Panc1 (cell line): ENCODE measurements around the gene SPX.

Experiments used
- POLR2AphosphoS5 ChIP-seq: IDR thresholded peaks from 2 replicates; pipeline ENCODE4 v1.6.1; 2012; ENCODE audit warnings: mild to moderate bottlenecking, low read depth, low read length, moderate library complexity
- SIN3A ChIP-seq: IDR thresholded peaks from 2 replicates; pipeline ENCODE4 v1.6.1; 2012; ENCODE audit warnings: low read depth, mild to moderate bottlenecking, low read length, moderate library complexity, borderline replicate concordance; ENCODE audit not compliant: insufficient read depth
- TCF7L2 ChIP-seq: IDR thresholded peaks from 2 replicates; pipeline ENCODE4 v1.6.1; 2011; ENCODE audit warnings: mild to moderate bottlenecking, low read depth, low read length, inconsistent platforms
- TF ChIP-seq, protein P1 (sequence below): fragments of 450-650 bp; IDR thresholded peaks from 2 replicates; pipeline ENCODE4 v1.5.1; 2017; ENCODE audit warnings: mild to moderate bottlenecking

DNA sequence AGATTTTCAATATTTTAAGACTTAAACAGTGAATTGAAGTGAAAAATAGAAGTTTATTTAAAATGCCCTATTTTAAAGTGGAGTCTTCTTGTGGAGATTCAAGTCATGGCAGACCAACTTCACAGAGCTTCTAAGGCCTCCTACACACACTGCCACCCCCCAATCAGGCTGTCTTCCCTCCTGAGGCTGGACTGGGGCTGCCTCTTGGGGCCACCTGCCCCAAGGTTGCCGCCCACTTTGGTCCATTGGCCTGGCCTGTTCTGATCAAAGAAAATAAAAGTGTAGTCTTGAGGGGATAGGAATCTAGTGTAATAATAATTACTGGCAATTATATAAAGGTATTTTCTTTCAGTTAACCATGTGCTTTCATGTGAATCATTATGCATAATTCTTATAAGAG is 23.2 kb upstream of the SPX start:
- TF ChIP-seq, protein P1, sequence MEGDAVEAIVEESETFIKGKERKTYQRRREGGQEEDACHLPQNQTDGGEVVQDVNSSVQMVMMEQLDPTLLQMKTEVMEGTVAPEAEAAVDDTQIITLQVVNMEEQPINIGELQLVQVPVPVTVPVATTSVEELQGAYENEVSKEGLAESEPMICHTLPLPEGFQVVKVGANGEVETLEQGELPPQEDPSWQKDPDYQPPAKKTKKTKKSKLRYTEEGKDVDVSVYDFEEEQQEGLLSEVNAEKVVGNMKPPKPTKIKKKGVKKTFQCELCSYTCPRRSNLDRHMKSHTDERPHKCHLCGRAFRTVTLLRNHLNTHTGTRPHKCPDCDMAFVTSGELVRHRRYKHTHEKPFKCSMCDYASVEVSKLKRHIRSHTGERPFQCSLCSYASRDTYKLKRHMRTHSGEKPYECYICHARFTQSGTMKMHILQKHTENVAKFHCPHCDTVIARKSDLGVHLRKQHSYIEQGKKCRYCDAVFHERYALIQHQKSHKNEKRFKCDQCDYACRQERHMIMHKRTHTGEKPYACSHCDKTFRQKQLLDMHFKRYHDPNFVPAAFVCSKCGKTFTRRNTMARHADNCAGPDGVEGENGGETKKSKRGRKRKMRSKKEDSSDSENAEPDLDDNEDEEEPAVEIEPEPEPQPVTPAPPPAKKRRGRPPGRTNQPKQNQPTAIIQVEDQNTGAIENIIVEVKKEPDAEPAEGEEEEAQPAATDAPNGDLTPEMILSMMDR: no peak
- TF ChIP-seq SIN3A: no peak
- TF ChIP-seq TCF7L2: no peak
- TF ChIP-seq POLR2AphosphoS5: no peak
